ENCODE results near the gene CST1. TPM values are rescaled to one million over a fixed set of nuclear protein-coding genes. Genes with fewer than 3 reads are reported as not detected.
"Not testable (repeated sequence)": the region's sequence is repeated elsewhere in the genome, so short reads cannot be mapped to it uniquely, and the experiment has no call there.

Gene CST1
- total RNA-seq, 2 donors from 2014 or later = not detected

- no peak overlapping the region for H3K4me3 ChIP-seq
- ATAC-seq (no peak), DNase-seq (no peak)
- WGBS, 2 donors = 78% methylated on average over 4 of the region's 4 CpGs
- H3K9me3 ChIP-seq = no peaks in the 10 kb centered on the region
- no peaks in the 10 kb centered on the region for H3K36me3 ChIP-seq (replicated peaks in 1 of 2; ENCODE audit: insufficient read depth in 1 of 2, low read depth in 2 of 2)
- H3K27me3 ChIP-seq = no peaks in the 10 kb centered on the region
- no peaks in the 10 kb centered on the region for H3K4me1 ChIP-seq
- intact Hi-C loops (cut with DNase I) = no loop called here
- TF ChIP-seq POLR2A (IDR thresholded peaks at IDR 0.05) (no peak), CTCF (IDR thresholded peaks at IDR 0.05) (no peak)
- H3K27ac ChIP-seq = no peak overlapping the region
Measured at GRCh38 chr20:23773579-23773978, 22.8 kb upstream of the CST1 start.

DNA sequence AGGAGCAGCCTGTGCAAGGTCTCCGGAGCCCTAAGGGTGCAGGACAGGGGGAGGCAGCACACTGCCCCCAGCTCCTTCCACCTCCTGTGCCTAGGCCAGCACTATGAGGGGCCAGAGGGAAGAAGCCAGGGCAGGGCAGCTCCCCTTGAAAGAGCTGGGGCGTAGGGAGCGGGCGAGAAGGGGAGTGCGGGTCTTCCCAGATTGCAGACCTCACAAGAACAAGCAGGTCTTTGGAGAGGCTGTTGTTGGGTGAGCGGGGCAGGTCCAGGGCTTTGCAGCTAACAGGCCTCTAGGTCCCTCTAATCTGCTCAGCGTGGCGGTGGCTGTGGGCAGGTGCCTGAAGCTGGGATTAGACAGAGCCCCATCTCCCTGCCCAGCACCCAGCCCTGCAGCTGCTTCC is 22.4 kb upstream of the CST1 start:
- no peaks in the 10 kb centered on the region for H3K36me3 ChIP-seq (replicated peaks in 1 of 2; ENCODE audit: insufficient read depth in 1 of 2, low read depth in 2 of 2)
- intact Hi-C loops (cut with DNase I) = no loop called here
- DNase-seq (no peak), ATAC-seq (no peak)
- TF ChIP-seq CTCF (IDR thresholded peaks at IDR 0.05) (no peak), POLR2A (IDR thresholded peaks at IDR 0.05) (no peak)
- no peaks in the 10 kb centered on the region for H3K4me1 ChIP-seq
- no peaks in the 10 kb centered on the region for H3K27me3 ChIP-seq
- no peaks in the 10 kb centered on the region for H3K9me3 ChIP-seq
- 74 to 77% methylated on average over 4 to 8 of the region's 8 CpGs for WGBS, 2 donors
- H3K4me3 ChIP-seq = no peak overlapping the region
- no peak overlapping the region for H3K27ac ChIP-seq

DNA sequence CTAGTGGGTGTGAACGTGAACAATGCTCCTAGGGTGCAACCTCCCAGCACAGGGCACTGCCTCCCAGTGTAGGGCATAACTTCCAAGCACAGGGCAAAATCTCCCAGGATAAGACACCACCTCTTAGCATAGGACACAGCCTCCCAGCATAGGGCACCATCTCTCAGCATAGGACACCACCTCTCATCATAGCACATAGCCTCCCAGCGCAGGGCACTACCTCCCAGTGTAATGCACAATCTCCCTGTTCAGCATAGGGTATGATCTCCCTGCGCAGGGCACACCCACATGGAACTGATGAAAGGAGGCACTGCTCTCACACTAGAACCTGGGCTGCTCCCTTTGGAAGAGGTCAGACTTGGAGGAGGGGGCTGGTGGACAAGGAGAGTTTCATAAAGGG is 21.3 kb upstream of the CST1 start:
- no peaks in the 10 kb centered on the region for H3K9me3 ChIP-seq
- TF ChIP-seq POLR2A (IDR thresholded peaks at IDR 0.05) (no peak), CTCF (IDR thresholded peaks at IDR 0.05) (no peak)
- H3K4me1 ChIP-seq = no peaks in the 10 kb centered on the region
- no peak for DNase-seq
- H3K27ac ChIP-seq = no peak overlapping the region
- WGBS, 2 donors = 69 to 75% methylated on average over 3 of the region's 3 CpGs
- no peaks in the 10 kb centered on the region for H3K27me3 ChIP-seq
- intact Hi-C loops (cut with DNase I) = no loop called here
- no peak for ATAC-seq
- no peak overlapping the region for H3K4me3 ChIP-seq
- no peaks in the 10 kb centered on the region for H3K36me3 ChIP-seq (replicated peaks in 1 of 2; ENCODE audit: insufficient read depth in 1 of 2, low read depth in 2 of 2)

DNA sequence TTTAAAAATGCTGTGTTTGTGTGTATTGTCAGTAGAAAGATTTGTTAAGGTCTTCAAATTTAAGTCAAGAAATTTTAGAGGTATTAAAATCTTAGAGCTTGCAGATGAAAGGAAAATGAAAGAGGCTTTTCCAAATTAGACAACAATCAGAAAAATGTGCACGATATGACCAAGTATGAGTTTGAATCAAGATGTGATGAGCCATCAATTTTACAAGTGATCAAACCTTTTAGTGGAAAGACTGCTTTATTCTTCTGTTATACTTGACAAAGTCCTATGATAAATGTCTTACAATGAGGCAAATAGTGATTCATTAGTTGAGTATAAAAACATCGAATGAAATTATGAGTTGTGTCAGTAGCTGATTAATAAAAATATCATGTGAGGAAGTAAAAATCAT is 19.6 kb upstream of the CST1 start:
- WGBS, 2 donors = 58 to 59% methylated on average over 2 of the region's 2 CpGs

GRCh38 chr20:23768520-23768919 is 17.8 kb upstream of the CST1 start:
- H3K4me1 ChIP-seq = not testable (repeated sequence)

More for the DNA sequence above, 19.6 kb upstream of the CST1 start:
- no peak for TF ChIP-seq CTCF (IDR thresholded peaks at IDR 0.05)
- no peak for TF ChIP-seq POLR2A (IDR thresholded peaks at IDR 0.05)
- H3K4me3 ChIP-seq = no peak overlapping the region
- DNase-seq (no peak), ATAC-seq (no peak)
- no peaks in the 10 kb centered on the region for H3K9me3 ChIP-seq
- intact Hi-C loops (cut with DNase I) = no loop called here
- H3K4me1 ChIP-seq = no peaks in the 10 kb centered on the region
- no peaks in the 10 kb centered on the region for H3K36me3 ChIP-seq (replicated peaks in 1 of 2; ENCODE audit: insufficient read depth in 1 of 2, low read depth in 2 of 2)
- no peak overlapping the region for H3K27ac ChIP-seq
- no peaks in the 10 kb centered on the region for H3K27me3 ChIP-seq

More at GRCh38 chr20:23768520-23768919, 17.8 kb upstream of the CST1 start:
- DNase-seq; H3K27me3 ChIP-seq; H3K36me3 ChIP-seq (replicated peaks in 1 of 2; ENCODE audit: insufficient read depth in 1 of 2, low read depth in 2 of 2); ATAC-seq; H3K4me3 ChIP-seq; H3K9me3 ChIP-seq; H3K27ac ChIP-seq; intact Hi-C loops (cut with DNase I): not testable (repeated sequence)
